HG02571 (cell line): Measurements from ENCODE around the gene TH.
"Not testable (repeated sequence)": the region's sequence is repeated elsewhere in the genome, so short reads cannot be mapped to it uniquely, and the experiment has no call there.

Source experiments
- ATAC-seq: cut with Tn5 transposase; IDR thresholded peaks from one replicate; pipeline ENCODE4 v1.9.1; 2021; ENCODE audit warnings: mild to moderate bottlenecking, moderate library complexity; ENCODE audit not compliant: unreplicated experiment

TH gene

DNA sequence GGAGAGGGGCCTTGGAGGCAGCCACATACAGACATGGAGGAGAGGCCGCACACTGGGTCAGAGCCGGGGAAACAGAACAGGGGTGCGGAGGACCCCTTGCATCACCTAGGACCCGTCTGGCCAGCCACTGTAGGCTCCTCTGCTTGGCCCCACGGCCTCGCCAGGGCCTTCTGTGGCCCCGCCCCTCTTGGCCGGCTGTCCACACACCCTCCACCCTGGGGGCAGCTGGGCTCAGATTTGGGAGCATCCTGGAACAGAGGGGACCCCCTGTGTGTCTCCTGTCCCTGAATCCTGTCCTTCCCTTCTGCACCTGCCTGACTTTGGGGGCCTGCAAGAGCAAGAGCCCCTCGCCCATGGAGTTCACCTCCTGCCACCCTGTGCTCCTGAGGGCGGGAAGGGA is 7.9 kb upstream of the TH start:
- ATAC-seq, result no peak

DNA sequence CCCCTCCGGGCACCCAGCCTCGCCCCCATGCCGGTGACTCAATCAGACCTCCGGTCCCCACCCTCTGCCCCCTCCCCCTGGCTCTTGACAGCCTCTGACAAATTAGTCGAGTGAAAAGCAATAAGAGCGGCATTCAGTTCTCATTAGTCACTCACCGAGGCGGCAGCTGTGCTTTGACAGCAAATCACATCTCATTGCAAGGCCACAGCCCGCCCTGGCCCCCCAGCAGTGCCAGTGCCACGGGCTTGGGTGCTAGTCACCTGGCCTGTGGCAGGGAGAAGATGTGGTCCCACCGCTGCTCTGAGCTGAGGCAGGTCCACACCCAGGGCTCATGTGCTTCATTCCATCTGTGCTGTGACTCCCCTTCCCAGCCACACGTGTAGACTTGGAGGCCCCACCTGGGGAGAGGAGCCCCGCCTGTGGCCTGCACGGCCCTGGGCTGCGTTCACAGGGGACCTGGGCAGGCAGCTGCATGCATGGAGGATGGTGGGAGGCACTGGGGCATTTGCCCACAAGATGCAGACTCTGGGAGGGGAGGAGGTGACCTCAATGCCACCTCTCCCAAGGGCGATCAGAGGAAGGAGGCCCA is 7.4 kb upstream of the TH start:
- ATAC-seq, result no peak

DNA sequence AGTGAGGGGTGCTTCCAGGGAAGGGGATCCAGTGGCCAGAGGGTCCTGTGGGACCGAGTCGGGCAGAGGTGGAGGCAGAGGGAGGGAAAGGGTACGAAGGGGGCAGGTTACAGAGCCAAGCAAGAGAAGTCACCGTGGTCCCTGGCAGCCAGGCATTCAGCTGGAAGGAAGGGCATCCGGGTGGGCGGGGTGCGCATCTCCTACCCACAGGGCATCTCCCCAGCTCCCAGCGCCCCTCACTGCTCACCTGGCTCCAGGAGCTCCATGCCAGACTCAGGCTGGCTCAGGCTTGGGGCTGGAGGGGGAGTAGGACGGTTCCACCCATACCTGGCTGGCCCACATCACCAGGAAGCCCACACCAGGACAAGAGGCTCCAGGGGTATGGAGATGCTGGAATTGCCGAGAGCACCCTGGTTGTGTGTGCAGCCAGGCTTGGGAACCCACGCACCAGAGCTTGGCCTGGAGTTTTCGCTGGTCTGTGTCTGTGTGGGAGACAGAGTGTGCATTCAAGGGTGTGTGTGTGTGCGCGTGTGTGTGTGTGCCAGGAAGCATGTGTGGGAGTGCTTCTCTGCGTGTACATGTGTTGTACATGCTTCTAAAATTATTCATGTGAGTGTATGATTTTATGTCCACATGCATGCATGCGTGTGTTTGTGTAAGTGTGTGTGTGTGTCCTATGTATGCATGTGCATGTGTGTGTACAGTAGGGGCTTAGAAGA is 6.6 kb upstream of the TH start:
- ATAC-seq, result not testable (repeated sequence)

DNA sequence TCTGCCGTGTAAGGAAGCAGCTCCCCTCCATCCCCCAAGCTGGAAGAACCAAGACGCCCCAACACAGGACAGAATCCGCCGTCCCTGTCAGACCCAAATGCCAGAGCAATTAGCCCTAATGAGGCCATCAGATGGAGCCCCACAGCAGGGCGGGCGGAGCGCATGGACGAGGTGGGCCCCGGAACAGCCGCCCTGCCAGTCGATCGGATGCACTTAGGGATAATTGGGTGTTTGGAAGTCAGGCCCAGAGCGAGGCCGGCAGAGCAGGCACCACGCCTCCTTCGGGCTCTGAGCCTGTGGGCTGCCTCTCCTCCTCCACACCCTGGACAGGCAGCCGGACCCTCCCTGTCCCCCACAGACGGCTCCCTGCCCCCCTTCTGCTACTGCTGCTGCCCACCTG is 5.5 kb upstream of the TH start:
- ATAC-seq, result no peak

DNA sequence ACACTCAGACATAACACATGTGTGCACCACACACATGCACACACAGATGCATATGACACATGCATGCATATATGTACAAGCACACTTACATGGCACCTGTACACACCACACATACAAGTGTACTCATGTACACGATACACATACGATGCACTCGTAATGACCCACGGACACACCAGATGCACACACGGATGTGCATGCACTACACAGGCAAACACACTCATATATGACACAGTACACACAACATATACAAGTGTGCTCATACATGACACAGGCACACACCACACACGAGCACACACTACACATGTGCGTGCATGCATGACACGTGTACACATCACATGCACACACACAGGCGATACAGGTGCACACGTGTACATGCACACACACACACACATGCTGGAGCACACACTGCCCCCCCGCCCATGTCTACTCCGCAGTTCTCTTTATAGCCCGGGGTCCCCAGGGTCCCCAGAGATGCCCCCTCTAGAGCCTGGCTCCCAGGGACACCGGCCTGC is 4.8 kb upstream of the TH start:
- ATAC-seq, result no peak

DNA sequence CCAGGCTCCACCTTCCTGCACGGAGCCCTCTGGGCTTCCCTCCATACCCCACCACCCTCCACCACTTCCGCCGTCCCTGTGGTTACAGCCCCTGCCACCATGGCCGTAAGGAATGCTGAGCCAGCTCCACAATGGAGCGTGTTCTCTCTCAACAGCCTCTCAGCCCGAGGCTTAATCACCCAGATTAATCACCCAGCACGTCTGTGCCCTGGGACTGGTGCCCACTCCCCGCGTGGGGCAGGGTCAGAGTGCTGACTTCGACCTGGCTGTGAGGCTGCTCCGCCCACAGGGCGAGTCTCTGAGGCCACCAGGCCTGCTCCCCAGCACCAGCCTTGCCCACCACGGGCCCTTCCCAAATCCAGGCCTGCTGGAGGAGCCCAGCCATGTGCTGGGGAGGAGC is 4.0 kb upstream of the TH start:
- no peak for ATAC-seq

DNA sequence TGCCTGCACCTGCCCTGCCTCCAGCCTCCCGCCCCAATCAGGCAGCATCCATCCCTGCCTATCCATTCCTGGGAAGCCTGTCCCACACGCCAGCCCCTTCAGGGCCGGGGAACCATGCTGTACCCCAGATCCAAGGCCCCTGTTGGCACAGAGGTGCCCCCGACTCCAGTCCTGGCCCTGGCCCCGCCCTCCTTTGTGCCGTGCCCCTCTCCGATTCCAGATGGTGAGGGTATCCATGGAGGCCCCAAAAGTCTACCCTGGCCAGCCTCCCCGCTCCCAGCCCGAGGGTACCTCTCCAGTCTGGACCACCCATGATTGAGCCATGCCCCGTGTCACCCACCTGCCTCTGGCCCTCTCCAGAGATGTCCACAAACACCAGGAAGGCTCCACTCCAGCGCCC is 2.7 kb upstream of the TH start:
- no peak for ATAC-seq

DNA sequence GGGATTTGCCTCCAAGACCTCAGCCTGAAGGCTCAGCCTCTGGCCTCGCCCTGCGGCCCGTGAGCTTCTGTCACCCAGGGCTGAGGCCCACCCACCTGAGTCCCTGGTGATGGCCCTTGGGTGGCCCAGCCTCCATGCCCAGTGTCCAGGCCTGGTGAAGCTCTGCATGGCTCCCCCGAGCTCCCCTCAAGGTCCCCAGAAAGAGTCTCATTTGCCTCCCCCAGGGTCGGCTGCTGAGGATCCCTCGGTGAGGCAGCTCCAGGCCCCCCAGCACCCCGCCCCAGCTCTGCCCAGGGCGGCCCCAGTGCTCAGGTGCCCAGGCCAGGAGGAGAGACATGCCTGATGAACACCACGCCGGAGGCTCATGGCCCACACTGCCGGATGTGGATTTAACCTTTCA is 2.1 kb upstream of the TH start:
- ATAC-seq, result no peak

DNA sequence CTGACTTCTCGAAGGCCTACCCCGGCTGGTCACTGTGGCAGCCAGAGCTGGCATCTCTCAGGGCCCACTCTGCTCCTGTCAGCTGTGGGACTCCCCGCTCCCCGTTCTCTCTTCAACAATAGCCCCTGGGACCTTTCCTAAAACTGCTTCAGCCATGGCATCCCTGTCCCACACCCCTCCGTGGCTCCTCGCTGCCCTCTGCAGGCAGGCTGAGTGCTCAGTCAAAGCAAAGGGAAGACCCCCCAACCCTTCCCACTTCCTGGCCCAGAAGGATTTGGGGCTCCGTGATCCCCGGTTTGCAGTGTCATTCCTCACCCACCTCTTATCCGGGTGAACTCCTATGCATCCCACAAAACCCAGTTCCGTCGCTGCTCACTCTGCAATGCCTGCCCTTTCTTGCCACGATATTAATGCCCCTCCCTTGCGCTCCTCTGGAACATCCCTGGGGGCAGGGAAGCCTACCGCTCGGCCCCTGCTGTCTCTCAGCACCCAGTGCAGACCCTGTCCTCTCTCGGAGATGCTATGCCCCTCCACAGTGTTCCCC is 1.6 kb upstream of the TH start:
- ATAC-seq, result no peak

DNA sequence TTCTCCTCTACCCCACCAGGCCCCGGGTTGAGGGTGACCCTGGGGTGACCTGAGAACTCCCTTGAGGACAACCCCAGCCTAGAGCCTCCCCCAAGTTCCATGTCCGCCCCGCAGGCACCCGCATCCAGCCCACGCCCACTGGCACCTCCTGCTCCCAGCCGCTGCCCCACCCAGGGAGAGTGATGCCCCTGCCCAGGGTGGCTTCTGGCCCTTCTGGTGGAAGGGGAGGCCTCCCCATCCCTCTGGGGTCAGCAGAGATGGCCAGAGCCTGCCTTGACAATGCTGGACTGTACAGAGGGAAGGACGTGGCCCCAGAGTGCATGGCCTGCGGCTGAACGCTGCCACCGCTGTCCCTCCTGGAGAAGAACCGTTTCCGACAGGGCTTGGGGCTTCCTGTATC is 1.1 kb upstream of the TH start:
- no peak for ATAC-seq

DNA sequence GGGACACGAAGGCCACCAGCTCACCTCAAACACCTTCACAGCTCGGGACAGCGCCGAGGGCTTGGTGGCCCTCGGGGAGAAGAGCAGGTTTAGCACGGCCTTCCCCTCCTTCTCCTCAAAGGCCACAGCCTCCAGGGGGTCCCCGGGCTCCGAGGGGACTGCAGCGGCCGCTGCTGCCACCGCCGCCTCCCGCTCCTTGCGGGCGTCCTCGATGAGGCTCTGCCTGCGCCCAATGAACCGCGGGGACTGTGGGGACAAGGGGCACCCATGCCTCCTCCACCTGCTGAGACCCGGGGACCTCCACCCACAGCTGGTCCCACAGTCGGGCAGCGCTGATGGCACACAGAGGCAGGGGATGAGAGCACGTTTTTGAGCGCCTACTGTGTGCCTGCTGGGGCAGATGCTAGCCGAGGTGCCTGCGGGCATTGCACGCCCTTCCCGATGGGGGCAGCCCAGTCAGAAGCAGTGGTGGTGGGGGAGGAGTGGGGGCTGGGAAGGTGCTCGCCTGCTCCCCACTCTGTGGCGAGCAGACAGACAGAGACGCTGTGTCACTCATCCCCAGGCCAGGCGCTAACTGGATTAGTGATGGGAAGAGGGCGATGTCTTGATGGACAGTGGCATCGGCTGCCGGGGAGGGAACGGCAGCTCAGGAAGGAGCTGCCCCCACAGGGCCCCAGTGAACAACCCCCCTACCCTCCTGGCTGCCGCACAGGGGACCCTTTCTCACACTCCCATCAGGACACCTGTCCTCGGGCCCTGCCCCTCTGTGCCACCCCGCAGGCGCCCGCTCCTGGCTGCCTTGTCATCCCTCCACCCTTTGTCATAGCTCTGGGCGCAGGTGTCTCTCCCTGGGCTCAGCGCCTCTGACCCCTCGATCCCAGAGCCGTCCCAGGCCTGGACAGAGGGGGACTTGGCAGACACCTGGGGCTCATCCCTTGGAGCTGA is 1.7 kb downstream of the TH start:
- no peak for ATAC-seq

DNA sequence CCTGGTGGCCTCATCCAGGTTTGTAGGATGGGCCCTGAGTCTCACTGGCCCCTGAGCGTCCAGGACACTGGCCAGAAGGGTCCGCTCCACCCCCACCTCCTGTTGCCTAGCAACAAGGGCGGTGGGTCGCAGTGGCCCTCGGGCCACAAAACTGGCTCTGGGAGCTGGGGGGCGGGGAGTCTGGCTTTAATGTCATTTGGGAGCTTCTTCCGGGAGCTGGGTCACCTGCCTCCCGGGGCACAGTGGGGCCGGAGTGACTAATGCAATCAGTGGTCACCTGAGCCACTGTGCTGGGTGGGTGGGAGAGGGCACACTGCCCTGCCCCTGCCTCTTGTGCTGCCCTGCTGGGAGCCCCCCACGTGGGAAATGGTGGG is 2.6 kb downstream of the TH start:
- ATAC-seq, result no peak

DNA sequence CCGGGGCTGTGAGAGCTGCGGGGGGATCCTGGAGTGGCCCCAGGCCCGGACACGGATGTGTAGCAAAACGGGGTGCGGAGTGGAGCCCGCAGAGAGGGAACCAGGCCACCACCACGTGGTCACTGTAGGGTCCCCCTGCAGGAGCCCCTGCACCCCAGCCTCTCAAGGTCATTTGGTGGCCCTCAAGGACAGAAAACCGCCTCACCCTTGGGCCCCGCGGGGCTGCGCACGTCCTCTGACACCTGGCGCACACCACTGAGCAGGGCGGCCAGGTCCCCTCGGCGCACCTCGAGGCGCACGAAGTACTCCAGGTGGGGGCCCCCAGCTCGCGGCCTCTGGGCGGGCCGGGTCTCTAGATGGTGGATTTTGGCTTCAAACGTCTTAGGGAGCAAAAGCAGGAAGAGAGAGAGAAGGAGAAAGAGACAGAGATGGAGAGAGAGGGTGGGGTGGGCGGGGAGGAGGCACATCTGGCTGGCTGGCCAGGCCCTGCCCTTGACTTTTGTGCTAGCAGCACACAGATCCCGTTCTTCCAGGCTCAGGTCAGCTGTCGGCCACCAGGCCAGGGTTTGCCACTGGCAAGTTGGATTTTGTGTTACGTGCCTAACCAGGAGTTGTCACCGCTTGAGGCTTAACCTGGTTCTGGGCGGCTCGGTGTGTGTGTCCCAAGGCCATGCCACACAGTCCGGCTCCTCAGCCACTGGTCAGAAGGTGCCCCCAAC is 3.2 kb downstream of the TH start:
- ATAC-seq, result no peak

DNA sequence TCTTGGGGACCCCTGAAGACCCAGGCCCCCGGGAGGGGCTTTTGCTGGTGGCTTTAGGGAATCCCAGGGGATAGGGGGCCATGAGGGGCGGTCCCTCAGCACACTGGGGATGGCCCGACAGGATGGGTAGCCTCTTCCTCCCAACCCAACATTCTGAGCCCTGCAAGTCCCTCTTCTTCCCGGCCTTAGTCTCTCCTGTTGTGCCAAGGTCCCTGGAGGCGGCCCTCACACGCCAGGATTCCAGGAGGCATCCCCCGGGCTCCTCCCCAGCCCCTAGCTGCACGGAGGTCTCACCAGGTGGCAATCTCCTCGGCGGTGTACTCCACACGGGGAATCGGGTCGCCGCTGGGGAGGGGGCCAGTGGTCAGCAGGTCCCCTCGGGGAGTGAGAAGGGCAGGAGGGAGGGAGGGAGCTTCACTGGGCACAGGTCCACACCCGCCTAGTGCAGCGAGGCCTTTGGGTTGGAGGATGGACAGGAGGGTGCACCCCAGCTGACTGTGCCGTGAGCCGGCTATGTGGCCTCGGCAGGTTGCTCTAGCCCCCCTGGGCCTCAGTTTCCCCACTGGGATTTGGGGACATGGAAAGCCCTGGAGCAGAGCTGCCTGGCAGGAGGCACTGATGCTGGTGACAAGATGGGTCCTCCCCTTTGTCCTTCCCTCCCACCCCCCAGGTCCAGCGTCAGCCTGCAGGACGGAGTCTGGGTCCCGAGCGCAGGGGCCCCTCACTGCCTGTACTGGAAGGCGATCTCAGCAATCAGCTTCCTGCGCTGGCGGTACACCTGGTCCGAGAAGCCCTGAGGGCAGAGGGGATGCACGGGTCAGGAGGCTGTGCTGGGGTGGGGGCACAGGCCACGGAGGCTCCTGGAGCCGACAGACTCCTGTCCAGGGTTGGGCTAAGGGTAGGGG is 4.2 kb downstream of the TH start:
- no peak for ATAC-seq

DNA sequence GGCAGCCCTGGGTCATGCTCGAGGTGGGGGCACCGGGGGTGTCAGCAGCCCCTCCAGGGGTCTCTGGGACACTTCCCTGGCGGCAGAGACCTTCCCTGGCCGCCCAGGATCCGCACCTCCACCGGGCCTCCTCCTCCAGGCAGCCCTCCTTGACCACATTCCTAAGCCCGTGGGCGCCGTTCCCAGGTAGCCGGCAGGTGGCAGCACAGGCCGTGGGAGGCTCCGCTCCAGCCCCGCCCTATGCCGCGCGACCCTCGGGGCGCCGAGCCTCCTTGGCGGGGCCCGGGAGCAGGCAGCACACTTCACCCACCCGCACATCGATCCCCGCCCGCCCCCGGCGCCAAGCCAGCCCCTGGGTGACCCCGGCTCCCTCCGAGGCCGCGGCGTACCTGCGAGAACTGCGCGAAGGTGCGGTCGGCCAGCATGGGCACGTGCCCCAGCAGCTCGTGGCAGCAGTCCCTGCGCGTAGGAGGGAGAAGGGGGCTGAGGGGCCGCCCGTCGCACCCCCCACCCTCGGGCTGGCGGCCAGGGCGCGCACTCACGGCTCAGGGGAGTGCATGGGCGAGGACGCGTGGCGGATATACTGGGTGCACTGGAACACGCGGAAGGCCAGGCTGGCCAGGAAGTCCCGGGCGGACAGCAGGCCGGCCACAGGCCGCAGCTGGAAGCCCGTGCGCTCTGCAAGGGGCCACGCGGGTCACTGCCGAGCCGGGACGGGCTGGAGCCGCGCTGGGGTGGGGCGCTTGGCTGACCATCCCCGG is 5.3 kb downstream of the TH start:
- ATAC-seq, result no peak

DNA sequence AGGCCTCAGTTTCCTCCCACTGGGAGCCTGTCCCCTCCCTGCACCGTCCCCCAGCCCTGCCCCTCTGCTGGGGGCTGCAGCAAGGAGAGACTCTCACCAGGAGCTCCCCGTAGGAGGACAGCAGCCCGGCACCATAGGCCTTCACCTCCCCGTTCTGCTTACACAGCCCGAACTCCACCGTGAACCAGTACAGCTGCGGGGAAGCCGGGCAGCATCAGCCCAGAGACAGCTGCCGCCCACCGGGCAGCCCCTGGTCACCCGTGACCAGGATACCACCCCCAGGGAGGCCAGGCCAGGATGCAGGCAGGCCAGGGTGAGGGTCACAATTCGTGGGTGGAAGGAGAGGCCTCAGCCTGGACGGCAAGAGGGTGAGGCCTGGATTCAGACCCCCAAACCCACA is 6.0 kb downstream of the TH start:
- ATAC-seq, result no peak

DNA sequence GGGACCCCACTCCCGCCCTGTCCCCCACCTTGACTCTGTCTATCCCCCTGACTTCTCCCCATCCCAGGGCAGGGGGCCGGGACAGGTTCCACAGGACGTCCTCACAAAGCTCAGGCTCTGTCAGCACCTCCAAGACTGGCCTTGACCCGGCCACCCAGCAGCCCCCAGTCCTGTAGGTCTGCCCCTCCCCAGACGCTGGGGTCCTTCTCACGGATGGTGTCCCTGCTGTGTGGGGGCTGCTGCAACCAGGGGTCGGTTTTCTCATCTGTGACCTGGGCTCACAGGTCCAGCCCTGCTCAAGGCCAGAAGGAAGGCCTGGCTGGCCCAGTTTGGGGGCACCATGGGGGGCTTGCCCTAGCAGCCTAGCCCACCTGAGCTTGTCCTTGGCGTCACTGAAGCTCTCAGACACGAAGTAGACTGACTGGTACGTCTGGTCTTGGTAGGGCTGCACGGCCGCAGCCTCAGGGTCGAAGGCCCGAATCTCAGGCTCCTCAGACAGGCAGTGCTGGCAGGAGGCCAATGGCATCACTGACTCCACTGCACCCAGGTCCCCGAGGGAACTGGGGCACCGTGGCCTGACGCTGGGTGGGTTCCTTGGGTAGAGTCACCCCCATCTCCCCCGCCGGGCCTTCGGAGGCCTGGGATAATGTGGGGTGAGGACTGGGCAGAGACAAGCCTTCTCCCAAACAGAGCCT is 6.6 kb downstream of the TH start:
- no peak for ATAC-seq

DNA sequence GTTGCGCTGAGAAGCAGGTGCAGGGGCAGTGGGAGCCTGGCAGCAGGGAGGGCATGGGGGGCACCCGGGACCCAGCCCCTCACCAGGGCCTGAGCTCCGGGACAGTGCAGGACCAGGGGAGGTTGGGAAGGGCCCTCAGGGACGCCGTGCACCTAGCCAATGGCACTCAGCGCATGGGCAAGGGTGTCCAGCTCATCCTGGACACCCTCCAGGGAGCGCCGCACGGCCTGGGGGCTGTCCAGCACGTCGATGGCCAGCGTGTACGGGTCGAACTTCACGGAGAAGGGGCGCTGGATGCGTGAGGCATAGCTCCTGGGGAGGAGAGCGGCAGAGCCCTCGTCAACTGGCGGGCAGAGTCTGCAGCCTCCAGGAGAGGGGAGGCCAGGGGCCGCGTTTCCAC is 7.5 kb downstream of the TH start:
- no peak for ATAC-seq
